GM12892 (cell line): ENCODE data around the gene WASF3.

Experiments used
- DNase-seq: peaks from one replicate; pipeline ENCODE4 v3.0.0; 2011; ENCODE audit not compliant: insufficient read length
- FAIRE-seq: peaks from 2 replicates; lab custom pipeline; 2011; peaks lifted over from hg19 to GRCh38; lab: Jason Lieb, UNC
- POLR2A ChIP-seq: IDR thresholded peaks from 2 replicates; pipeline ENCODE4 v1.6.1; 2011; ENCODE audit warnings: low read depth, low read length, control low read depth
- POLR2AphosphoS5 ChIP-seq: IDR thresholded peaks from 2 replicates; pipeline ENCODE4 v1.6.1; 2011; ENCODE audit warnings: low read depth, low read length, control low read depth
- TAF1 ChIP-seq: IDR thresholded peaks from 2 replicates; pipeline ENCODE4 v1.6.1; 2011; ENCODE audit warnings: low read depth, mild to moderate bottlenecking, control low read depth, low read length, borderline replicate concordance

Gene WASF3

DNA sequence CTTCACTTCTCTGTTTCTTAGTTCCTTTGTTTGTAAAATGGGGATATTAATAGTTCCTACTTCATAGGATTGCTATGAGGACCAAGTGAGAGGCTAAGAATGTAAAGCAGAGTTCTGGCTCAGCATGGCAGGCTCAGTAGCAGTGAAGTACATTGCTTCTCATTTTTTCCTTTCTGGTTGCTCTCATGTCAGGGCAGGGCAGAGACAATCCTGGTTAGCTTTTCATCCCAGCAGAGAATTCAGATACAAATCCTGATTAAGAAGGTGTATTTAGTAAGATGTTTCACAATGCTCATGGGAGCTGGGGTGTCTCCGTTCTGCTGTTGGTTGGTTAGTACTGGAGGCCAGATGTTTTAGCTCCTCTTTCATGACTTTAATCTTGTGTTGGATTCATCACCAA, 42.9 kb downstream of the WASF3 start:
- TF ChIP-seq TAF1 (no peak), POLR2A (no peak), POLR2AphosphoS5 (no peak)
- DNase-seq (no peak), FAIRE-seq (no peak)

DNA sequence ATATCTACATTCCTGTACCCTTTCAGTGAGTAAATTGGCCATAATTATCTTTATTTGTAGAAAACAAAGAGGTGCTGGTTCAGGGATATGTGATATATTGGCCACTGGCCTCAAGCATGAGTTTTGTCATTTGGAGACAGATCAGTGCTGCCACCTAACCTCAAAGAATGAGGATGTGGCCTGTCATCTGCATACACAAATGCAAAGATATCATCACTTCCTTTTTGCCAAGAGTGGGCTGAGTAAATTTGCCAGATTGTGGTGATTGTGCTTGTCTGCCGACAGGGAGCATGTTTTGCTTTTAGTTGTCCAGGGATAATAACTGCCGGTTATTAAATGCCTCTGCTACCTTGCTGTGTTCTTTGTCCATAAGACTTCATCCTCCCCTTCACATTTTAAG, 44.2 kb downstream of the WASF3 start:
- DNase-seq (no peak), FAIRE-seq (no peak)
- no peak for TF ChIP-seq POLR2AphosphoS5
- TF ChIP-seq TAF1: no peak
- TF ChIP-seq POLR2A: no peak

DNA sequence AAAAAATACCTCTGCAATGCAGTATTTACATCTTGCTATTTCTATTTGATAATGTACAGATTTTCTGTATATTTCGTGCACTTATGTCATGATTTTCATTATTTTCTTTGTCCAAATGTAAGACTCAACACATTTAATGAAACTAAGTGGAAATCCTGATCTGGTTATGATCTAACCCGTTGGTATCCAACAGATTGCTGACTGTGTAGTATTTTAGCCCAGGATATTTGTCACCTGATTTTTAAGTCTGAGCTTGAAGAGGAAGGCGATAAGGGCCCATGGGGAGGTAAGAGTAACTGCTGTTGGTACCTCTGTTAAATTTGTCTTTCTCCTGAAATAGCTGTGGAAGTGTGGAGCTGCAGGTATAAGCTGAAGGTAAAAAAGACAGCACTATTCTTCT, 45.3 kb downstream of the WASF3 start:
- FAIRE-seq: no peak
- TF ChIP-seq POLR2A (no peak), POLR2AphosphoS5 (no peak), TAF1 (no peak)
- no peak for DNase-seq

DNA sequence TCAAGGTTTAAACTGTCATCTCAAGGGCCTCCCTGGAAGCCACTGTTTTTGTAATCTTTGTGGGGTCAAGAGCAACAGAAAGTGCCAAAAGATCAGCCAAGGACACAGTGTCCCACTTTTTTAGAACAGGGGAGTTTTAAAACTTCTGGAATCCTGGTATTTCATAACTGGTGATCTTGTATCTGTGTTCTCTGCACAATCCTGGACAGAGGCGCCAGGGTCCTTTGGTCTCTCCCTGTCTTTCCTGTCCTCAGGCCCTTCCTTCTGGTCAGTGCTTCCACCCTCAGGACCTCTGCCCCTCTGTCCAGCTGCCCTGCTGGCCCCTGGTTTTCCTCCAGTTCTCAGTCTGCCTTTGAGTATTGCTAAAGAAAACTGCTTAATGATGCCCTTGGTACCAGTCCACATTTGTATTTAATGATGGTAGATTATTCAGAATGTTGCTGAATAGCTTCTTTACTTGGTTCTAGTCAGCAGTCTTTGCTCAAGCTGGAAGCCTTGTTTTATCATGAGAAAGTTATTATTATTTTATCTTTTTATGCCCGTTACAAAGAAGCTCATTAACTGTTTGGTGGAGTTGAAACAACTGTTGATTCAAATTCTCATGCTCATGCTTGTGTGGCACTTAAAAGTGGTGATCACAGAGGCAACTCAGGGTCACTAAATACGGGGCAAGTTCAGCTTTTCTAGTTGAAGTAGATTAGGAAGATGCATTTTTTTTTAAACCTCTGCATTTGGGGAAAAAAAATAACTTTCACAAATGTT, 47.5 kb downstream of the WASF3 start:
- FAIRE-seq: no peak
- TF ChIP-seq POLR2A (no peak), POLR2AphosphoS5 (no peak), TAF1 (no peak)
- DNase-seq: no peak

DNA sequence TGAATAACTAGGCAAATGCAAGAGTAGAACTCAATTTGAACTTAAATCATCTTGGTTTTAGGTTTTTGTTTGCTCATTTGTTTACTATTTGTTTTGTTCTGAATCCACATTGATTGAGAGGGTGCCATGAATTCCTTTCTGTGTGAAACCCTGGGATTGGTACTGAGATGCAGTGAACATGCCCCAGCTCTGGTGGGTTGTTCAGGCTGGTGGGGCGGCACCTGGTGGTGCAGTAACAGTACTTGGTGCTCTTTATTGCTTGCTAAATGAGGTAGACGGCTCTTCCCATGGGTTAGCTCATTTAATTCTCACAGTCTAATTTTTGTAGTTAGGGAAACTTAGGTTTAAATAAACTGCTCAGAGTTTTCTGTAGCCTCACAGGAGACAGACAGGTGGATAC, 48.4 kb downstream of the WASF3 start:
- no peak for TF ChIP-seq POLR2A
- TF ChIP-seq POLR2AphosphoS5: no peak
- TF ChIP-seq TAF1: no peak
- DNase-seq (no peak), FAIRE-seq (no peak)

DNA sequence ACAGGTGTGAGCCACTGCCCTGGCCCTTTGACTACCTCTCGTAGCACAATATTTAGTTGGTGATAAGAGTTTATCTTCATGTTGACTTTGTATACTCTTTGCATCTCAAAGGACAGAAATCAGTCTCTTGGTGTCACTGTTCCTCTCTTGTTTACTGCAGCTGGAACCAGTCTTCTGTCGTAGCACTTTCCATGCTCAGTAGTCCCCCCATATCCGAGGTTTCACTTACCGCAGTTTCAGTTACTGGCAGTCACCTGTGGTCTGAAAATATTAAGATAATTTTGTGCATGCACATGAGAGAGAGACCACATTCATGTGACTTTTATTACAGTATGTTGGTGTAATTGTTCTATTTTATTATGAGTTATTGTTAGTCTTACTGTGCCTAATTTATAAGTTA, 49.1 kb downstream of the WASF3 start:
- FAIRE-seq (no peak), DNase-seq (no peak)
- TF ChIP-seq POLR2AphosphoS5: no peak
- TF ChIP-seq POLR2A: no peak
- TF ChIP-seq TAF1: no peak

DNA sequence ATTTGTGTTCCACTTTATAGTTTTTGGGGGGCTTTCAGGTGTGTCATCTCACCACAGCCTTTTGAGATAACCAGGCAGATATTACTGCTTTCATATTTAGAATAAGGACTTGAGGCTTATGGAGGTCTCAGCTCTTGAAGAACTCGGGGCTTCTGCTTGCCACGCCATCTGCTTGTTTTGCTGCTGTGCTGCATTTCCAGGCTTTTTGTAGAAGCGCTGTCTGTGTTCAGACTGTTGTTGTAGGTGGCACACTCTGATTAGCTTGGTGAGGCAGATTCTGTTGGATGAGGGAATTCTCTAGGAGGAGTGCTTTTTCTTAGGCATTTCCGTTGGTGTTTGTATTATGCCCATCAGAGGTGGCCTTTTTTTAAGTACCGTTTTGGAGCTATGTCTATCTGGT, 57.2 kb downstream of the WASF3 start:
- FAIRE-seq (no peak), DNase-seq (no peak)
- TF ChIP-seq POLR2AphosphoS5: no peak
- no peak for TF ChIP-seq POLR2A
- TF ChIP-seq TAF1: no peak

DNA sequence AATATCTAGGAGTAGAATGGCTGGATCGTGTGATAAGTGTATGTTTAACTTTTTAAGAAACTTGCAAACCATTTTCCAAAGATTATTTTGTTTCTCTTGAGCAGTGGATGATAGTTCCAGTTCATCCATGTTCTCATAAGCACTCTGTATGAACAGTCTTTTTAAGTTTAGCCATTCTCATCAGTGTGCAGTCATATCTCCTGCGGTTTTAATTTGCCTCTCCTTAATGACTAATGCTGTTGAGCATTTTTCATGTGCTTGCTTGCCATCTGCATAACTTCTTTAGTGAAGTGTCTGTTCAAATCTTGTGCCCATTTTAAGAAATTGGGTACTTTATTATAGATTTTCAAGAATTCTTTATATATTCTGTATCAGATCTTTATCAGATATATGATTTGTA, 58.6 kb downstream of the WASF3 start:
- FAIRE-seq (no peak), DNase-seq (no peak)
- no peak for TF ChIP-seq POLR2A
- no peak for TF ChIP-seq TAF1
- no peak for TF ChIP-seq POLR2AphosphoS5

DNA sequence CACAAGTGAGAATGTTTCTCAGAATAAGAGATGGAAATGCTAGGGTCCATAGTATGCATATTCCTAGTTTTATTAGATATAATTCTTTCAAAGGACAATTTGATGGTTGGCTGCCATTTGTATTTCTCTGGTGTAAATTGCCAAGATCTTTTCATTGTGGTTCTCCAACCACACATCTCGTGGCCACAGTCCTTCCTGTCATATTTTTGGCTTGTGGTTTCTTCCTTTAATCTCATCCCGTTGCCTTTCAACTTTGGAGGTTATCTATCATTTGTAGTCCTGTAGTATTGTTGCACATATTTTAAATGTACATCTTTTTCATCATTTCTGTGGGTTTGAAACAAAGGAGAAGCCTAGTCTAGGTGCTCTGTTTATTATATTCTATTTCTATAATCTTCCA, 61.2 kb downstream of the WASF3 start:
- TF ChIP-seq POLR2AphosphoS5: no peak
- TF ChIP-seq POLR2A: no peak
- no peak for TF ChIP-seq TAF1
- DNase-seq: no peak
- no peak for FAIRE-seq

DNA sequence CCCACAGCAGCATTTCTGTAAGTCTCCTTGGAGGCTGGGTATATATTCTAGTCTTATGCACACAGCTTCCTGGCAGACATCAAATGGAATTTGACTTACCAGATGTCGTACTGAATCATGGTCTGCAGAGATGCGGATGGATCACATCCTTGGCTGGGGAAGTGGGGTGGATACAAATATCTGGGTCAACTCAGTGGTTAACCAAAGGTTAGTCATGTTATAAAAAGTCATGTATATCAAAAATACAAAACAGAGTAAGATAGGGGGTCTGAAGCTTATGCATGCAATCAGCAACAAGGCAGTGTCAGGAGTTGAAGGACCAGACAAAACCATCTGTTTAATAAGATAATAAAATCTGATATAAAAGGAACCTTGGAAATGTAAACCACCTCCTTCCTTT, 61.9 kb downstream of the WASF3 start:
- no peak for DNase-seq
- FAIRE-seq: no peak
- TF ChIP-seq POLR2A (no peak), TAF1 (no peak)

DNA sequence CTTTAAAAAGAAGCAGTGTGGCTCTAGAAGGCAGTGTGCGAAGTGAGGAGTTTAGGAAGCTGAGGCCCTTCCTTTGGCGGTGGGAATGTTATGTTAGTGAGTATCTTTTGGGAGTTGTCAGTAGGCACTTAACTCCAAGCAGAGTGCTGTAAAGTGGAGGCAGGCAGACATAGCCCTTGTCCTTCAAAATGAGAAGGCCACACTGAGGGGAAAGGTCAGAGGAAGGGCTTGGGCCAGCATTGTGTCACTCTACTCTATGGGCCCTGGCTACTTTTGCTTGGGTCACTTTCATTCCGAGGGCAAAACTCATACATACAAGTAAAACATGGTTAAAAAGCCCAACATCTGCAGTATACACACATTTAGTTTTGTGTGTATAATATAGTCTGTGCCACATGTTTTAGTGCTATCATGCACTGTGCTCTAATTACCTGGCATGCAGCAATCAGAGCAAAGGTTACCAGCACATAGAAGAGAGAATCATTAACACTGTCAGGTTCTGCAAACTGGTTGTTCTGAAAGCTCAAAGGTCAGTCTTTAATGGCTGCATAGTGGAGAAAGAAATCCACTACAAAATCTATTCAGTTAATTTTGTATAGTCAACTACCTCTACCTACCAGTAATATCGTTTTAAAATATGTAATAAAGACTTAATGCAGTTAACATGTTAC, 64.4 kb downstream of the WASF3 start:
- TF ChIP-seq POLR2AphosphoS5 (no peak), TAF1 (no peak), POLR2A (no peak)
- no peak for FAIRE-seq

DNA sequence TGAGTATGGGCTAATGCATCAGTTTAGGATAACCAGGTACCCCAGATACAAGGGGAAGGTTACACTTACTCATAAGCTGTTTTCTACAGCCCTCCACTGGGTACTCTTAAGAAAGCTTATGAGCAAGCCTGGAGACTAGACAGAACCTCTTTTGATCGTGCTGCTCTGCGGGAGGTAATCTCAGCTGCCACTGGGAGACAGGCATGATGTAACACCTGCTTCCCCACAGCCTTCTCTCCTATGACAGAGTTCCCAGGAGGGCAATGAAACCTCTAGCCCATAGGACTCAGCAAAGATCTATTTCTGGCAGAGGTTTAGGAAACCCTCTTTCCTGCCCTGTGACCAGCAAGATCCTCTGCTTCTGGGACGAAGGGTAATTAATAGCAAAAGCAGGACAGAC, 65.6 kb downstream of the WASF3 start:
- no peak for FAIRE-seq
- DNase-seq: no peak
- TF ChIP-seq POLR2AphosphoS5 (no peak), TAF1 (no peak), POLR2A (no peak)

More for the DNA sequence above, 64.4 kb downstream of the WASF3 start:
- DNase-seq: no peak
